22Rv1 (cell line): ENCODE measurements around the gene P2RX2.

Source experiments
- H3K27ac ChIP-seq: fragments of 450-650 bp; 2 replicates; pipeline ENCODE4 v1.5.1; 2017
- CTCF ChIP-seq: fragments of 450-650 bp; IDR thresholded peaks from 2 replicates; pipeline ENCODE4 v1.5.1; 2017; ENCODE audit warnings: mild to moderate bottlenecking
- ZFX ChIP-seq: fragments of 450-650 bp; IDR thresholded peaks from 2 replicates; pipeline ENCODE4 v1.6.1; 2017; ENCODE audit warnings: antibody characterized with exemption, borderline replicate concordance

P2RX2 gene

GRCh38 chr12:132591107-132591935 lies 27.3 kb upstream of the P2RX2 start:
- TF ChIP-seq ZFX (no peak), CTCF (no peak)
- H3K27ac ChIP-seq: no peak overlapping the region

- TF ChIP-seq ZFX (no peak), CTCF (no peak)
Observed at GRCh38 chr12:132592282-132592970, 26.1 kb upstream of the P2RX2 start.

GRCh38 chr12:132593071-132593470 lies 25.5 kb upstream of the P2RX2 start:
- TF ChIP-seq CTCF (no peak), ZFX (no peak)
- H3K27ac ChIP-seq: peak overlapping the region; percentile 67

More at GRCh38 chr12:132592282-132592970, 26.1 kb upstream of the P2RX2 start:
- no peak overlapping the region for H3K27ac ChIP-seq

GRCh38 chr12:132593521-132593920 lies 25.1 kb upstream of the P2RX2 start:
- H3K27ac ChIP-seq: peak overlapping the region; percentile 67

GRCh38 chr12:132593938-132594358 lies 24.6 kb upstream of the P2RX2 start:
- peak overlapping the region; percentile 67 for H3K27ac ChIP-seq
- TF ChIP-seq CTCF (no peak), ZFX (no peak)

More at GRCh38 chr12:132593521-132593920, 25.1 kb upstream of the P2RX2 start:
- TF ChIP-seq ZFX (no peak), CTCF (no peak)

GRCh38 chr12:132595183-132595582 lies 23.4 kb upstream of the P2RX2 start:
- TF ChIP-seq CTCF (no peak), ZFX (no peak)
- H3K27ac ChIP-seq: no peak overlapping the region

- no peak for TF ChIP-seq ZFX
- no peak for TF ChIP-seq CTCF
- no peak overlapping the region for H3K27ac ChIP-seq
Observed at GRCh38 chr12:132596016-132596415, 22.6 kb upstream of the P2RX2 start.
